Islet precursor cell (in vitro differentiated cells): ENCODE data around the gene PRPF31.

Experiments used
- DNase-seq: peaks from one replicate; pipeline ENCODE4 v3.0.0-alpha.2; 2018

Gene PRPF31

DNA sequence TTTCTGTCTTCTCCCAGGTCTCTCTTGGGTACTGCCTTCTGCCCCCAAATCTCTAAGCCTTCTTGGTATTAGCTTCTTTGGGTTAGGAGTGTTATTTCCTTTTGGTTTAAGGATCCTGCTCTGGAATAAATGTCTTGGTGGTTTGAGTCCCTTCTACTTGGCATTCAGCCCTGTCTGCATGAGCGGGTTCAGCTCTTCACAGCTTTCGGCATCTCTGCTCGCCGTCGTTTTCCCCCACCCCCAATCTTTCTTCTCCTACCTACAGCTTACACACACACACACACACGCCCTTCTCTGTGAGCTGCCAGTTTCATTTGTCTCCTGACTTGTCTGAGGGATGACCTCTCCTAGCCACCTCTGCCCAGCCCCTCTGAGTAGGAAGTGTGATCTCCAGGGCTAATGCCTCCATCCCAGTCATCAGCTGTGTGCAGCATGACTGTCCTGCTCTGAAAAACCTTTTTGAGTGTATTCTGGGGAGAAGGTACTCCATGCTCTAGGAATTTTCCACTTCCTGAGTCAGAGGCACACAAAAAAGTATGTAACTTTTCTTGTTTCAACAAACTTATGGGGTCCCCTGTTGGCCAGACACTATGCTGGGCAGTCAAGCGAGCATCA is 26.7 kb downstream of the PRPF31 start:
- DNase-seq = no peak

DNA sequence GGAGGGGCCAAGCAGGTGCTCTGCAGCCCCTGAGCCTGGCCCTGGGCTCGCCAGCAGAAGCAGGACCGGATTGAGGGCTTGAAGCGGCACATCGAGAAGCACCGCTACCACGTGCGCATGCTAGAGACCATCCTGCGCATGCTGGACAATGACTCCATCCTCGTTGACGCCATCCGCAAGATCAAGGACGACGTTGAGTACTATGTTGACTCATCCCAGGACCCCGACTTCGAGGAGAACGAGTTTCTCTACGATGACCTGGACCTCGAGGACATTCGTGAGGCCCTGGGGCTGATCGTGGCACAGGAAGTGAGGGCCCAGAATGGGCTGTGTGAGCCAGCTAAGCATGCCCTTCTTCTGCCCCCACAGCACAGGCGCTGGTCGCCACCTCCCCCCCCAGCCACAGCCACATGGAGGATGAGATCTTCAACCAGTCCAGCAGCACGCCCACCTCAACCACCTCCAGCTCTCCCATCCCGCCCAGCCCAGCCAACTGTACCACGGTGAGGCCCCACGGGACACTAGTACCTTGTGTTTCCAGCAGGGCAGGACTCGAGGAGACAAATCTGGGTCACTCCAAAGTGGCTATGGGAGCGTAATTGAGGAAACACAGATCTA is 30.1 kb downstream of the PRPF31 start:
- DNase-seq = no peak

DNA sequence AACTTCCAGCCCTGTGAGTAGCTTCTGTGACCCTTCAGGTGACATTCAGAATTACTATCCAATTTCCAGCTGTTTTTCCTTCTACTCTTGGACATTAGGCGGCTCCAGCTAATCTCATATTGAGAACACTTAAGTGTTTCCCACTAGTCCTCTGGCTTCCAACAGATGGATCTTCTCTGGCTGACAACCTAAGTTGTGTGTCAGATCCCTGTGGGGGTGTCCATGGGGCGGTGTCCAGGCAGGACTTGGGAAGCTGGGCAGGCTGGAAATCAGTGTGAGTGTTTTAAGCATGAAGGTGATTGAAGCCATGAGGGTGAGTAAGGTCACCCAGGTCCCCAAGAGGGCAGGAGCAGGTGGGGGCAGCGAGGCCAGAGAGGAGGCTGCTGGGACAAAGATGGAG is 32.1 kb downstream of the PRPF31 start:
- no peak for DNase-seq

DNA sequence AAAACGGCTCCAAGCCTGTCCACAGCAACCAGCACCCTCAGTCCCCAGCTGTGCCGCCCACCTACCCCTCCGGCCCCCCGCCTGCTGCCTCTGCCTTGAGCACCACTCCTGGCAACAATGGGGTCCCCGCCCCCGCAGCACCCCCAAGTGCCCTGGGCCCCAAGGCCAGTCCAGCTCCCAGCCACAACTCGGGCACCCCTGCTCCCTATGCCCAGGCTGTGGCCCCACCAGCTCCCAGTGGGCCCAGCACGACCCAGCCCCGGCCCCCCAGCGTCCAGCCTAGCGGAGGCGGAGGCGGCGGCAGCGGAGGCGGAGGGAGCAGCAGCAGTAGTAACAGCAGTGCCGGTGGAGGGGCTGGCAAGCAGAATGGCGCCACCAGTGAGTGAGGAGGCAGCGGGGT is 32.6 kb downstream of the PRPF31 start:
- no peak for DNase-seq

DNA sequence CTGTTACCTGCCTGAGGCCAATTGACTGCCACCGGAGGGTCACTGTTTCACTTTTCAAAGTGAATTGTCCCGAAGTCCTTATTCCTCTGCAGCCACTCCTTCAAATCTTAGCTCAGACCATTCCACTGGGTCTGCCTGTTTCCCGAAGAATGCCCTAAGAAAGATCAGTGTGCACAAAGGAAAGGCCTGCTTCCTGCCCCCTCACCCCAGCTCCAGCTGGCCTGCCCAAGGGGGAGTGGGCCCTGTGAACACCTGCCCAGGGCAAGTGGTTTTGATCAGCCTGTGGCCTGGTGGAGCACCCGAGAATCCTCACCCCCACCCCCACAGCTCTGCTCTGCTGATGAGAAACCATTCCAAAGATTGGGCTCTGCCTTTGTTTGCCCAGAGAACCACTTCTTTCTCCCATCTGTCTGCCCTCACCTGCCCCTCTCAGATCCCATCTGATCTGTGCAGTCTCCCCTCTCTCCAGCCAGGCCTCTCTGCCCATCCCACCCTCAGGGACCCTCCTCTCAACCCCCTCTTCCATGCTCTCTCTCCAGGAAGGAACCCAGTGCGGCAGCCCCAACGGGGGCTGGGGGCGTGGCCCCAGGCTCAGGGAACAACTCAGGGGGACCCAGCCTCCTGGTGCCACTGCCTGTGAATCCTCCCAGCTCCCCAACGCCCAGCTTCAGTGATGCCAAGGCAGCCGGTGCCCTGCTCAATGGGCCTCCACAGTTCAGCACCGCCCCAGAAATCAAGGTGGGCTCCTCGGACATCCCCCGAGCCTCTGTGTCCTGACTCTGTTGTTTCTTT is 33.7 kb downstream of the PRPF31 start:
- no peak for DNase-seq

DNA sequence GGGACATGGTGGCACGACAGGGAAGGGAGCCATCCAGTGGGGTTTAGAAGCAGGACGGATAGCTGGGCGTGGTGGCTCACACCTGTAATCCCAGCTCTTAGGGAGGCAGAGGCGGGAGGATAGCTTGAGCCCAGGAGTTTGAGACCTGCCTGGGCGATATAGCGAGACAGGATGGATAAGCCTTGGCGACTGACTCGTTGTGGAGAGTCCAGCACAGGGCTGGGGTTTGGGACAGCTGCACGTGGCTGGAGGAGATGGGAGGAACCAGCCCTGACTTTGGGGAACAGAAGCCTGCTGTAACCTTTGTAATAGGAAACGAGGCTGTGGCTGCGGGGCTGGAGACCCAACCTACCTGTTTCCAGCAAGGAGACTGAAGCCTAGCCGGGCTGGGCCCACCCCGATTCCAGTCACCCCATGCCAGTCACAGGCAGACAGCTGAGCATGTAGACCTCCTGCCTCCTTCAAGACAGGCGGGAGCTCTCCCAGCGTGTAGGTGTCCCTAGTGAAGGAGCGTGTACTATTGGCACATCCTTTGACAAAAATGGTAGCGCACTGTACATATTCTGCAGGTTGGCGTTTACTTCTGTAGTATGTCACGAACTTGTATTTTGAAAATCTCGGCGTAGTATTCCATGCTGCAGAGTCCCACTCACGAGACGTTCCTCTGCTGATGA is 35.9 kb downstream of the PRPF31 start:
- no peak for DNase-seq

DNA sequence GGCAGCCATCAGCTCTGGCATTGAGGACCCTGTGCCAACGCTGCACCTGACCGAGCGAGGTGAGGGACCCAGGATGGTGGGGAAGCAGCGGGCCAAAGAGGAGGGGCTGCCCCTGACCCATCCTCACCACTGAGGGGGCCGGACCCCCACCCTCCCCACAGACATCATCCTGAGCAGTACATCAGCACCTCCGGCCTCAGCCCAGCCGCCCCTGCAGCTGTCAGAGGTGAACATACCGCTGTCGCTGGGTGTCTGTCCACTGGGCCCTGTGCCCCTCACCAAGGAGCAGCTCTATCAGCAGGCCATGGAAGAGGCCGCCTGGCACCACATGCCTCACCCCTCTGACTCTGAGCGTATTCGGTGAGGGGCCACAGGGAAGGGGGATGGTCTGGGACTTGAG is 36.7 kb downstream of the PRPF31 start:
- DNase-seq = no peak

DNA sequence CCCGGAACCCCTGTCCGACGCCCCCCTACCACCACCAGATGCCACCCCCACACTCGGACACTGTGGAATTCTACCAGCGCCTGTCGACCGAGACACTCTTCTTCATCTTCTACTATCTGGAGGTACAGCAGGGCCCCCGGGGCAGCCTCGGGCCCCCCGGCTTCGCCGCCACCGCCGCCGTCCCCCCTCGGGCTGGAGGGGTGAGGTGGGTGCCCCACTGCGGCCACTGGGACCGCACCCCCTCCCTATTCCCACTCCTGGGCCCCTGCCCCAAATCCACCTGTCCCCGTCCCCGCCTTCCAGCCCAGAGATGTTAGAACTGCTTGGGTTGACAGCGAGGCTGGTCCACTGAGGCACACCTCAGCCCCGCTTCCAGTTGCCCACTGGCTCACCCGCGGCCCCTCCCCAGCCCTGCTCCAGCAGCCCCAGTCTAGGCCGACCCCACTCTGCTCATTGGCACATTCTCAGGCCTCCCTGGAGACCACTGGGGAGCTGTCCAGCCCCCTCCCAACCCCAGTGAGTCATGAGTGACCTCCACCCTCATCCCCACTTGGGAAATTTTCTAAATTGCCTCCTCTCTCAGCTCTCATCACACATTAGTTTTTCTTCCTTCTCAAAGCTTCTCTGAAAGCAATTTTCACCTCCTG is 37.4 kb downstream of the PRPF31 start:
- no peak for DNase-seq

DNA sequence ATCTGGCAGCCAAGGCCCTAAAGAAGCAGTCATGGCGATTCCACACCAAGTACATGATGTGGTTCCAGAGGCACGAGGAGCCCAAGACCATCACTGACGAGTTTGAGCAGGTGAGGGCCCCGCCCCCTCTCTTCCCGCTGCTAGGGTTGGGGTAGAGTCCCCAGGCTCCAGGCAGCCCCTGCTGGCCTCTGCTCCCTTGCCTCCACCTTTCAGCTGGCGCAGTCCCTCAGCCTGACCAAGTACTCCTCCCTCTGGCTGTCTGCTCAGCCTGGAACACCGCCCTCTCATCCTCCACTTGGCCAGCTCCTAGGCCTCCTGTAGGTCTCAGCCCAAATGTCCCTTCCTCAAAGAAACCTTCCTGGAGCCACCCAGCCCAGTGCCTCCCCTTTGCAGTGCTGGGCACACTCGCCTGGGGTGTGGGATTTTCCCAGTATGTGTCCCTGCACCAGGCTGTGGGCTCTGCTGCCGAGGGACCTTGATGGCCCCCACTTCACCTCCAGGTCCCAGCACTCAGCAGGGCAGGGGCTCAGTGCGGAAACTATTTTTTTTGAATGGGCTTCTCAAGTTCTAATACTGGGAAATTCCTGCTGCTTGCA is 38.3 kb downstream of the PRPF31 start:
- DNase-seq = no peak

DNA sequence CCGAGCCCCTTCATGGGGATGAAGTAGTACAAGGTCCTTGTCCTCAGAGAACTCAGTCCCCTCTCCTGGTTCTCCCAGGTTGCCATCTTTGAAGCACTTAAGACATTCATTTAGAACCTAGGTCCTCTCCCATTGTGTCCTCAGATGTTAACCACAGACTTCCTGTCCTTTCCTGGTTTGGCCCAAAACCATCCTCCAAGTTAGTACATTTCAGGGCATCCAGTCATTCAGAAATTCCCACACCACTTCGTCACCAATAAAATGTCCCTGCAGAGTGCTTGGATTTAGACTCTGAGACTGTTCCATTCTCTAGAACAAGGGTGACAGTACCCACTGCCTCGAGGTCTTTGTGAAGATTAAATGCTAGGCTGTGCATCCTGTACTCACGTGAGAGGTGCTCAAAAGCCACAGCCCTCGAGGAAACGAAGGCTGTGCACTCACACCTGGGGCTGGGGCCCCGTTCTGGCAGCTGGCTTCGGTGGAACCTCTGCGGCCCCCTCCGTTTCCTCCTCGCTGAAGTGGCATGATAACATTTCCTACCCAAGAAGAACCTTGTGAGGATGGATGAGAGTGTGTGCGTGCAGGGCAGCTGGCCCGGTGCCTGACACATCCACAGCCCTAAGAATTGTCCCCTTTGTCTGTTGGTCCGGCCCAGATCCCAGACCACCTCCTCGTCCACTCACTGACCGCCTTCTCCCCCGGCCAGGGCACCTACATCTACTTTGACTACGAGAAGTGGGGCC is 39.2 kb downstream of the PRPF31 start:
- DNase-seq = no peak

DNA sequence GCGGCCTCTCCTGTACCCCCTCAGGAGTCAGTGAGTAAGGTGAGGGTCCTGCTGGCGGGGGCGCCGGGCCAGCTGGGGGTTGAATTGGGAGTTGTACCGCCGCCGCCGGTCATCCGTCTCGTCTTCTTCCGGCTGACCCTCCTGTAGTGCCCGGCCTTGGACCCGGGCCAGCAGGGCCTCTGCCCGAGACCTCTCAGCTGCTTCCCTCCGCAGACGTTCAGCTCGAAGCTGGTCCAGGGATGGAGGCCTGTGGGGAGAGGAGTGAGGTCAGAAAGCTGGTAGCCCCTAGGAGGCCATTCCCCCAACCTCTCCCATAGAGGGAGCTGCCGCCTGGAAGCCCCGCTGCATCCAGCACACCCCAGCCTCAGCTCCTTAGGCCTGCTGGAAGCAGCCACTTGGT is 40.1 kb downstream of the PRPF31 start:
- no peak for DNase-seq

DNA sequence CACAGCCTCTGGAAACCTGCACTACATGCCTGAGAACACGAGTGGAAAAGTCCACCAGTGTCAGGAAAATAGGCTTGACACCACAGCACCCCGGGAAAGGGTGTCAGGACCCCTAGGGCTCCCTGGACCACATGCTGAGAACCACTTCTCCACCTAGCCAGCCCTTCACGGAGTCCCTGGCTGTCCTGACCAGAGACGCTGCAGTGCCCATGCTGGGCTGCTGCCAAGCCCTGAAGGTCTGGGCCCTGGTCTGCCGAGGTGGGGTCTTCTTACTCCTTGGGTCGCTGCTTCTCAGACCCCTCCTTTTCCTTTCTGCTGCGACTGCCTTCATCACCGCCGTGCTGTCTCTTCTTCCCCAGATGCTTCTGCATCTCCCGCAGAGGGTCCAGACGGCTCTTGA is 40.9 kb downstream of the PRPF31 start:
- no peak for DNase-seq

DNA sequence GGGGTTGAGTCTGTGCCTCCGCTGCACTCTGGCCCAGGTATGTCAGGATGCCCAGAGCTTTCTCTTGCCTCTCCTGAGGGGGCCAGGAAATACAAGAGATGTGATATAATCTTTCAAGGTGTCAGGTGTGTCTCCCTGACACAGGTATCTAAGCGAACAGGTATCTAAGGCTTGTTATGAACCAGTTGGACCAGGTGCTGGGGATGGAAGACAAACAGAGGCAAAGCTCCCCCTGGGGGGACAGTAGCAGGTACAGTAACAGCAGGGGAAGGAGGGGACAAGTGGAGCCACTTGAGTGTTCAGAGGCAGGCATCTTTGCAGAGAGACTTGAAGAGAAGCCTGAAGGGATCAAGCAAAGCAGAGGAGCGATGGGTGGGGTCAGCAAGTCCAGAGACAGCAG is 41.4 kb downstream of the PRPF31 start:
- DNase-seq = no peak

DNA sequence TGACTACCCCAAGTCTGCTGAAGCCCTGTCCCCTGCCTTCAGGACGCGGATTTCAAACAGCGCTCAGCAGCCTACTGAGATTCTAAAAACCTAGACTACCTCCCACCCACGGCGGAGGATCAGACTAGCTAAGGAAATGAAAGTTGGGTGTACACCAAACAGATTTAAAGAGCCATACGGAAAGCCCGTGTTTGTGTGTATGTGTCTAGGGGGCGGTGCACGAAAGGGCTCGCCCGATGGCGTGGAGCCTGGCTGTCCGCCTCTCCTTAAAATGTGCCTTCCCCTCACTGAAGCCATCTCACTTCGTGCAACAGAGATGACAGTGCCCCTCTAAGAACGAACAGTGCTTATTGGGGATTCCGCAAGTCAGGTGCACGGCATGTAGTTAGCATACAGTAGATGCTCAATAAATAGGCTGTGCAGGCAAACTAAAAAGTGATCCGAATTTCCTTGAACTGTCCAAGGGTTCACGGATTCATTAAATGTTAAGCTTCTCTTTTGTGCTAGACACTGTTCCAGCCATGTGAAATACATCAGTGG is 43.3 kb downstream of the PRPF31 start:
- no peak for DNase-seq

DNA sequence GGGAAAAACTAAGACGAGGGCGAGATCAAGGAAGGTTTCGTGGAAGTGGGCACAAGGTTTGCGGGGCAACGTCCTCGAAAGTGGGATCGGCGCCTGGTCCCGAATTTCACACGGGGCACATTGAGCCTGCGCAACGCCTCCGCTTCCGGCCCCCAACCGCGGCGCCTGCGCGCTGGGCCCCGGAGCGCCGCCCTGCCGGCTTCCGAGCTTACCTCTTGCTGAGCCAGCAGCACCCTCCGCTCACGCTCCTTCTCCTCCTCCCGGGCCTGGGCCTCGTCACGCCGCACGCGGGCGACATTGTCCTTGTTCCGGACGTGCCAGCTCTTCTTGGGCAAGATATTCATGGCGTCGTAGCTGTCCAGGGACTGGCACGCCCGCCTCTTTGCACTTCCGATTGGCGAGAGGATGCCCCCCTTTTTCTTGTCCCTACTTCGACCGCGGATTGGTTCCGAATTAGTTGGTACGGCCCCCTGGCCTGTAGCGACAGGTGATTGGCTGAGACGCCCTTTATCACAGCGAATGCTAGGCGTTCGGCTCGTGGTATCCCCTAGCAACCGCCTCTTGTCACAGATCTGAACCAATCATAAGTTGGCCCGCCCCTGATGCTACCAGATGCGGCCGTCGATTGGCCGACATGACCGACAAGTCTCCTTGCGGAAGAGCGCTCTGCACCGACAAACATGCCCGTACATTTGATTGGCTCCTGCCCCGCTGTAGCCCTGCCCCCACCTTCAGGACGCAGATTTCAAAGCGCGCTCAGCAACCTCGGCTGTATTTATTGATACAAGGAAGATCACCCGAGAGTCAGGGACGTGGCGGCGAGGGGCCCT is 44.0 kb downstream of the PRPF31 start, which contains the start of gene LENG1:
Gene LENG1, minus strand, starts transcription at position 370 of the 830 bp plus-strand sequence. Its CDS starts 26 bp downstream, at position 344.
- DNase-seq = peak; percentile 100

DNA sequence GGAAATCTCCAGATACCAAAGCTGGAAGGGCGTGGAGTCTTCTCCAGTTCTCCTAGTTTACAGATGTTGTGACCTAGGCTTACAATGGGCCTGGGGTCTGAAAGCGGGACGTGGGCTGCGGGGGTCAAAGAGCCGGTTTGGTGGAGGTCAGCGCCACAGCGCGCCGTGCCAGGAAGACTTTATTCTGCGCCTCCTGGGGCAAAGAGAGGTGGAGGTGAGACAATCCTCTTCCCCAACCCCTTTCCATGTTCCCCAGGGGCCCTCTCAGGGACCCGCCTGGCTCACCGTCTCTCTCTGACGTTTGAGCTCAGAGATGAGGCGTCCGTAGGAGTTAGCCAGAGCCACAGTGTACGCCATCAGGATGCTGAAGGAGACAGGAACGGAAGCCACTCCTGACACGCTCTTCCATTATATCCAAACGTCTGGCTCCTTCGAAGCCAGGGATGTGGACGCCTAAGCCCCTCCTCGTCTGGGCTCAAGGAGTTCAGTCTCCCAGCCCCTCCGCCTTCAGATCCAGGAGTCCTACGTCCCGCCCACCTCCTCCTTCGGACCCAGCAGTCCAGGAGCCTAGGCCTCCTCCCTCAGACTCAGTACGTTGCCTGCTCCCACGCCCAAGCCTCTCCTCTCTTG is 44.7 kb downstream of the PRPF31 start:
- no peak for DNase-seq

DNA sequence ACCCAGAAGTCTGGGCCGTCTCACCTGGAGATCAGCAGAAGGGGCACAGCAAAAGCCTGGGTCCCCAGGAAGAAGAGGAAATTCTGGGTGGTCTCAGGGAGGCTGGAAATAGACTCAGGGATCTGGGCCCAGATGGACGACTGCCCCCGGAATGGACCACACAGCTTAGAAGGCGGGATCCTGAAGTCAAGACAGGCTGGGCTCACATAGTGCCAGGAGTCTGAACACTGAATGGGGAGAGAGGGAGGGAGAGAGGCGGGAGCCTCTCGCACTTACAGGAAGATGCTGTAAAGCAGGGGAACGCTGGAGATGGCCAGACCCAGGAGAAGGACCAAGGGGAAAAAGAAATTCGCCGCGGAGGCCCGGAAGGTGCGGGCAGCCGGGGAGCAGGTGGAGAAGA is 45.3 kb downstream of the PRPF31 start:
- no peak for DNase-seq

DNA sequence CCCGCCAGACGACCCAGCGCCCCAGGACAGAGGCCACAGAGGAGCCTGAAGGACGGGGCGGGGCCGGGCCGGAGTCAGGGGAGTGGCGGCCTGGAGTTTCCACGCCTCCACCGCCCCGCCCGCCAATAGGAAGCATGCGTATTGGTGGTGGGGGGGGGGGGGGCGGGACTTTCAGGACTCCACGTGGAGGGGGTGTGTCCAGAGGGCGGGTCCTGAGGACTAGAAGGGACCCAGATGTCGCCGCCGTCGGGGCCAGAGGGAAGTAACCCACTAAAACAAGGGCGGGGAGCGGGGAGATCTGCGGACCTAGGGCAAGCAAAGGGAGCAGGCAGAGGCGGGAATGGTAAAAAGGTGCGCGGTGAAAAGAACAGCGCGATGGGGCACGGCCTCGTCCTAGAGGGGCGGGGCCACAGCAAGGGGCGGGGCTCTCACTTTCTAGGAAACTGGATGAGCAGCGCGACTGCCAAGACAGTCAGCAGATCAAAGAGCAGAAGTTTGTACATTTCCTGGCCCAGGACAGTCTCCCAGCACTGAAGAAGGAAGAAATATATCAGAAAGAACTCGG is 46.8 kb downstream of the PRPF31 start:
- DNase-seq = peak; percentile 92

DNA sequence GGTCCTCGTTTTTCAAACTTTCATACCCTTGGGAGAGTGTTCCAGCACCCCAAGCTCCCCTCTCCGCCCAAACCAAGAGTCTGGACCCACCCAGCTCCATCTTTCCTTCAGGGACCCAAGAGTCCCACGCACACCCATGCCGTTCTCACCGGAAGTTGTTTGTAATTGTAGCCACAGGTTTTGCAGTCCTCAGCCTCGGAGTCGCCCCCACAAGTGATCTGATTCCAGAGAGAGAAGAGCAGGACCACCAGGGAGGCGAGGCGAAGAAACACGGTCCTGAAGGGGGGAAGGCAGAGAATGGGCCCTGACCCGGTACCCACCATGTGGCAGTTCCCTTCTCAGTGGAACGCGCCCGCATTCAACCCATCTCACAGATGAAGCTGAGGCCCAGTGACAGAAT is 47.3 kb downstream of the PRPF31 start:
- no peak for DNase-seq
